ENCODE results near the gene LUC7L3.
A peak's percentile ranks its signal among the peaks of the same experiment; 100 is the strongest.
"Not testable (repeated sequence)": the region's sequence is repeated elsewhere in the genome, so short reads cannot be mapped to it uniquely, and the experiment has no call there.

LUC7L3 gene

GRCh38 chr17:50710025-50710424 is 9.4 kb upstream of the LUC7L3 start:
- DNase-seq: no peak

GRCh38 chr17:50710650-50711049 is 8.8 kb upstream of the LUC7L3 start:
- DNase-seq: no peak

- DNase-seq: no peak
Observed at GRCh38 chr17:50712641-50713040, 6.8 kb upstream of the LUC7L3 start.

GRCh38 chr17:50715471-50715870 is 3.9 kb upstream of the LUC7L3 start:
- DNase-seq: no peak

- DNase-seq: peak in 1 of 3 donors; percentile 13
Observed at GRCh38 chr17:50719924-50720794, 756 bp downstream of the LUC7L3 start.

- peak; percentile 26 to 58 (median 34) for DNase-seq
Observed at GRCh38 chr17:50721194-50722010, 2.0 kb downstream of the LUC7L3 start.

GRCh38 chr17:50722746-50723145 is 3.3 kb downstream of the LUC7L3 start:
- DNase-seq: no peak

- DNase-seq: not testable (repeated sequence)
Observed at GRCh38 chr17:50724622-50725021, 5.2 kb downstream of the LUC7L3 start.

GRCh38 chr17:50725769-50726655 is 6.6 kb downstream of the LUC7L3 start:
- no peak for DNase-seq

- no peak for DNase-seq
Observed at GRCh38 chr17:50728112-50728429, 8.7 kb downstream of the LUC7L3 start.

GRCh38 chr17:50728881-50729765 is 9.7 kb downstream of the LUC7L3 start:
- DNase-seq: no peak

GRCh38 chr17:50731575-50732460 is 12.4 kb downstream of the LUC7L3 start:
- no peak for DNase-seq

GRCh38 chr17:50735287-50735686 is 15.9 kb downstream of the LUC7L3 start:
- DNase-seq: no peak

GRCh38 chr17:50737118-50737698 is 17.8 kb downstream of the LUC7L3 start:
- DNase-seq: no peak

GRCh38 chr17:50739098-50739497 is 19.7 kb downstream of the LUC7L3 start:
- peak in 1 of 3 donors; percentile 29 for DNase-seq

GRCh38 chr17:50745631-50746030 is 26.2 kb downstream of the LUC7L3 start:
- DNase-seq: no peak

GRCh38 chr17:50749245-50749644 is 29.8 kb downstream of the LUC7L3 start:
- no peak for DNase-seq

- DNase-seq: no peak
Observed at GRCh38 chr17:50754521-50754920, 35.1 kb downstream of the LUC7L3 start.

- no peak for DNase-seq
Observed at GRCh38 chr17:50758524-50758923, 39.1 kb downstream of the LUC7L3 start.

- DNase-seq: no peak
Observed at GRCh38 chr17:50758989-50759544, 39.7 kb downstream of the LUC7L3 start.

All from suppressor macrophage treated with lipopolysaccharide for 1 hour (primary cell).